GM19468 (cell line): ENCODE data around the gene TRAF2.
A peak's percentile ranks its signal among the peaks of the same experiment; 100 is the strongest.

Source experiments
- ATAC-seq: cut with Tn5 transposase; IDR thresholded peaks from one replicate; pipeline ENCODE4 v1.9.1; 2021; ENCODE audit warnings: mild to moderate bottlenecking, moderate library complexity, moderate number of reproducible peaks; ENCODE audit not compliant: unreplicated experiment; ENCODE audit errors: extremely low read depth

Gene TRAF2

GRCh38 chr9:136928591-136928990 lies 42.3 kb downstream of the TRAF2 start:
- ATAC-seq = no peak

DNA sequence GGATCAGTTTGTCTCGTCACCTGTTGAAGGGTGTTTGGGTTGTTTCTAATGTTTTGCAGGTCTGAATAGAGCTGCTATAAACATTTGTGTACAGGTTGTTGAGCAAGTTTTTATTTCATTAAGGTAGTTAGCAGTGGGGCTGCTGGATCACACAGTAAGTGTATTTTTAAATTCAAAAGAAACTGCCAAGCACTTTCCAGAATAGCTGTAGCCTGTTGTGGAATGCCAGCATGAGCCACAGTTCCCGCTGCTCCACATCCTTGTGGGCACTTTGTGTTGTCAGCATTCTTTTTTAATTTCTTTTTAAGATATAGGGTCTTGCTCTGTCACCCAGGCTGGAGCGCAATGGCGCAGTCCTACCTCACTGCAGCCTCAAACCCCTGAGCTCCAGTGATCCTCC lies 43.7 kb downstream of the TRAF2 start:
- ATAC-seq = no peak

GRCh38 chr9:136931611-136932130 lies 45.4 kb downstream of the TRAF2 start:
- no peak for ATAC-seq

DNA sequence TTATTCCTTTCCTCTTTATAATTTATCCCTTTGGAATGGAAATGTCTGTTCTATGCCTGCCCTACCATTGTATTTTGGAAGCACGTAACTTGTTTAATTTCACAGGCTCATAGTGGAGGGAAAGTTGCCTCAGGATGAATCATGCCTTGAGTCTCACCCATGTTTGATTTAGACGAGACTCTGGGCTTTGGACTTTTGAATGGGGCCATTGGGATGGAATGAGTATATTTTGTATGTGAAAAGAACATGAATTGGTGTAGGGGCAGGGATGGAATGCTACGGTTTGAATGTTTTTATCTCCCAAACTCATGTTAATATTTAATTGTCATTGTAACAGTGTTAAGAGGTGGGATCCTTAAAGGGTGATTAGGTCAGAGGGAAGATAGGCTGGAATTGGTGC lies 48.0 kb downstream of the TRAF2 start:
- ATAC-seq = no peak

- no peak for ATAC-seq
Measured at GRCh38 chr9:136935651-136936050, 49.3 kb downstream of the TRAF2 start.

DNA sequence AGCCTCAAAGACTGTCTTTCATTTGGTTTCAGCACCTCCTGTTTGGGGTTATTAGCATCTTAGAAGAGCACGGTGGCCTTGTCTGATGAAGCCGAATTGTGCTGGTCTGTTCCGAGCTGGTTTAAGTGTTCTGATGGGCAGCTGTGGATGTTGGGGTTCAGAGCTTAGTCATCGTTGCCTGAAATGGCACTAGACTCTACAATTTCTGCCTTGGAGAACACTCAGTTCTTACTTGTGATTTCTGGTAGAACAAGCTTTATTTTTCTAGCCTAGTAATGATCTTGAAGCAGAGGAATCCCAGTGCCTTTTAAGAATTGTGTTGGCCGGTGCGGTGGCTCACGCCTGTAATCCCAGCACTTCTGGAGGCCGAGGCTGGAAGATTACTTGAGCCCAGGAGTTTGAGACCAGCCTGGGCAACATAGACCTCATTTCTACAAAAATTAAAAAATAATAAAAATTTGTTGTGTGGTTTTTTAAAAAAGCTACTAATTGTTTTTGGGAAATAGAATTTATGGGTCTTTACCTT lies 50.4 kb downstream of the TRAF2 start:
- no peak for ATAC-seq

- no peak for ATAC-seq
Measured at GRCh38 chr9:136937186-136938001, 51.1 kb downstream of the TRAF2 start.

DNA sequence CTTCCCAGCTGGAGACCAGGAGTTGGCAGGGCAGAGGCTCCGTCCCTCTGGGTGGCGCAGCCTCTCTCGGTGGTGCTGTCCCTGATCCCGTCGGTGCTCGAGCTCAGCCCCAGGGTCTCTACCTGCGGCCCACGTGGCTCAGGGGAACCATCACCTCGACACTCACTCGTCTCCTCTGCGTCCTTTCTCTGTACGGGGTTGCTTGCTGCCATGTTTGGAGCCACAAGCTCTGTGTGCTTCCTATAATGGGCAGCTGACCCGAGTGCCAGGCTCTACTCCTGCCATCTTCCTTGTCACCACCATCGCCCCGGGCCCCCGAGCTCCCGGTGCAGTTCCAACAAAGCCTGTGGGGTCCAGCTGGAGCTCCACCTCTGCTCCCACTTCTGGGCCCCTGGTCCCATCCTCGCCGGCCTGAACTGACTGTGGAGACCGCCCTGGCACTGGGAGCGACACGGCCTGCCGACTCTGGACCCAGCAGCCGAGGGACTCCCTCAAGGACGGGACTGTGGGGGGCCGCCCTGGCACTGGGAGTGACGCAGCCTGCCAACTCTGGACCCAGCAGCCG lies 53.2 kb downstream of the TRAF2 start:
- no peak for ATAC-seq

DNA sequence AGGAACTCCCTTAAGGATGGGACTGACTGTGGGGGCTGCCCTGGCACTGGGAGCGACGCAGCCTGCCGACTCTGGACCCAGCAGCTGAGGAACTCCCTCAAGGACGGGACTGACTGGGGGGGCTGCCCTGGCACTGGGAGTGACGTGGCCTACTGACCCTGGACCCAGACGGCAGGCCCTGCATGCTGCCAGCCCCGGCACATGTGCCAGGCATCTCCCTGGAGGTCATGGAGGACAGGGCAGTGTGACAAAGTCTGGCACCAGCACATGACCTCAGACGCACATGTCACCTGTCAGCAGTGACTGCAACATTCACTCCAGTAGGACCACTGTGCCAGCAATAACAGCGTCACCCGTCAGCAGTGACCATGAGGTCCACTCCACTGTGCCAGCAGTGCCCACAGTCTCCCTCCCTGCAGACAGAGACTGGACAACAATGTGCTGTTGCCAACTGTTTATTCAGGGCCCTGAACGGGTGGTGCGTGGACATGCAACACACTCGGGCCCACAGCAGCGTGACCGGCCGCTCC lies 53.7 kb downstream of the TRAF2 start:
- ATAC-seq = no peak

DNA sequence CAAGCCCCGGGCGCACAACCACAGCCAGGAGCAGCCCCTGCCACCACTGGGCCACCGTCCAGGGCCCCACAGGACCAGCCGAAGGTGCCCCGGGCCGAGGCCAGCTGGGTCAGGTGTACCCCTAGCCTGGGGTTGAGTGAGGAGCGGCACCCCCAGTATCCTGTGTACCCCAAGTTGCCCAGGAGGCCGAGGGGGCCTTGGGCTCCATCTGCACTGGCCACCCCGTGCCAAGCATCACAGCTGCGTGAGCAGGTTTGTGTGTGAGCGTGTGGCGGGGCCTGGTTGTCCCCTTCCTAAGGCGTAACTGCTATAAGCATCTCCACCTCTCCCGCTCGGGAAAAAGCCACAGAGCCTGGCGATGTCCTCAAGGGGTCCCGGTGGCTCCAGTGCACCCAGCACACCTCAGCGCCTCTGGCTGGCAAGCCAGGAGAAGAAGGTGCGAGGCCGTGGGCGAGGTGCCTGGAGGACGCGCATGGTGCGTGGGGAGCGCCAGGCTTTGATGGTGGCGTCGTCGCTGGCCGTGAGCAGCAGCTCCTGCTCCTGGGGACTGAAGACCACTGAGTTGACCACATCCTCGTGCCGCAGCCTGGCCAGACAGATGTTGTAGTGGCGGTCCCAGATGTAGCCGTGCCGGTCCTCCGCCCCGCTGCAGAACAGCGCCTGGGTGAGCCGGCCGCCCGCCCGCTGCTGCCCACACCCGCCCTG lies 54.4 kb downstream of the TRAF2 start:
- no peak for ATAC-seq

- ATAC-seq = no peak
Measured at GRCh38 chr9:136941231-136942111, 55.2 kb downstream of the TRAF2 start.

GRCh38 chr9:136942112-136942880 lies 56.0 kb downstream of the TRAF2 start:
- no peak for ATAC-seq

DNA sequence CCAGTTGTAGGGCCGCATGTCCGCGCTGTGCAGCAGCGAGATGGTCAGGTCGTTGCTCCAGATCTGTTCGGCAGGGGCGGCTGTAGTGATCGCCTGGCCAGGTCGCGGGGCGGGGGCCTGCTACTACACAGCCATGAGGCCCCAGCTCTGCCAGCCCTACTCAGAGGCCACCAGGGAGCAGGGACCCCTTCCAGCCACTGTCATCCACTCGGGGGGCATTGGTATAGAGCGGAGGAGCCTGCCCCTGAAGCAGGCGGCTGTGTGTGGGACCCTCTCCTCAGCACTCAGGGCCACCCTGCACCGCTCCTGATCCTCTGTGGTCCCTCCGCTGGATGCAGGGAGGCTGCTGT lies 56.5 kb downstream of the TRAF2 start:
- ATAC-seq = no peak

GRCh38 chr9:136943291-136944211 lies 57.2 kb downstream of the TRAF2 start:
- ATAC-seq = no peak

DNA sequence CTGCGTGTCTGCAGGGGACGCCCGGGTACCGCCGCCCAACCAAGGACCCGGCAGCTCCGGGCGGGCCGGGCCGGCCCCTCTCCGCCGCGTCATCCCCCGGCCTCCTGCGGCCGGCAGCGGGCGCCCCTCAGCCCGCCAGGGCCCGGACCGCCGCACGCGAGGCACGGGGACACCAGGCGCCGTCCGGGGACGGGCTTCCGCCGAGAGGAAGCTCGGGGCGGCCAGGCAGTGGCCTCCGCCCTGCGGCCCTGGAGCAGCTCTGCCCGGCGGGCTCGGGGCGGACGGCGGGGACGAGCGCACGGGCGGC lies 57.8 kb downstream of the TRAF2 start:
- peak; percentile 22 for ATAC-seq

DNA sequence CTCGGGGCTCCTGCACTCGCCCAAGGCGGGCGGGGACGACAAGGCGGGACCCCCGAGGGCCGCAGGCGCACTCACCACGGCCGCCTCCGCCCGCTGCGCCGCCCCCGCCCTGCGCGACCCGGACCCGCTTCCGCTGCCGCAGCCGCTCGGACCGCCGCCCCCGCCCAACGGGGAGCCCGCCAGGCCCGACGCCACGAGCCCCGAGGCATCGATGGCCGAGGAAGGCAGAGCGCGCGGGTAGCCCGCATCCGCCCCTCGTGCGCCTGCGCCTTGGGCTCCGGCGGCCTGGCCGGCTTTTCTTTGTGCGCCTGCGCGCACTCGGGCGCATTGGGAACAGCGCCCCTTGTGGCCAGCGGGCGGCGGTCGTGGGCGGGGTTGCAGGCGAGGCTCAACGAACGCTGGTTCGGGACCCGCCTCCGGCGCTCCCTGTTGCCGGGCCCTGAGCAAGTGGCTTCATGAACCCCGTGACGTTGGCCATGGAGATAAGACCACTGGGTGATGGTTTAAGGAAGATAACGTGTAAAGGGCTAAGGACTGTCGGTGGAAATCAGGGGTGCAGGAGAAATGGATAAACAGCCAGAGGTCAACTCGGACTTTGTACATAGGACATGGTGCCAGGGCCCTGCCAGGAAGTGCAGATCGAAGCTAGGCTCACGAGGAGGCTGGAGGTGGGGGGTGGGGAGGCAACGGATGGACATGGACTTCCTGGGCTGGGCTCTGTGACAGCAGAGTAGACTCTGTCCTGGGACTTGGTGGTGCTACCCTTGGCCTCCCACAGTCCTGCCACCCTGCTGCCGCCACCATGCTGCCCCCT lies 58.4 kb downstream of the TRAF2 start, which contains the start of the genes C8G and FBXW5:
TSS of gene C8G (plus strand) at position 725 of the 814 bp plus-strand sequence. CDS start at position 803, 78 bp downstream.
TSS of gene FBXW5 (minus strand) at position 220 of the 814 bp plus-strand sequence. CDS start 655 bp downstream, outside the sequence.
- peak; percentile 64 for ATAC-seq
